Ovary (tissue), 3 donors: ENCODE results near the gene SMG6.

Experiments used
- EP300 ChIP-seq: sonication (generic); formaldehyde crosslinking; IDR thresholded peaks from one replicate; pipeline ENCODE4 v1.6.1; 2017; ENCODE audit warnings: antibody characterized with exemption
- POLR2A ChIP-seq: fragments of 450-650 bp; IDR thresholded peaks from one replicate; pipeline ENCODE4 v1.6.1; 2017; ENCODE audit warnings: antibody characterized with exemption, mild to moderate bottlenecking, moderate library complexity
- TF ChIP-seq, protein P1 (sequence below), 3 donors: fragments of 450-650 bp in 2 of 3; fragments of 200-600 bp in 1 of 3; IDR thresholded peaks; one replicate each; pipeline versions ENCODE4 v1.5.1 to v1.8.0; 2016 to 2022; ENCODE audit warnings: antibody characterized with exemption in 3 of 3, mild to moderate bottlenecking in 1 of 3
- donor health status: DM: no; HTN: no; CAD: no.

DNA sequence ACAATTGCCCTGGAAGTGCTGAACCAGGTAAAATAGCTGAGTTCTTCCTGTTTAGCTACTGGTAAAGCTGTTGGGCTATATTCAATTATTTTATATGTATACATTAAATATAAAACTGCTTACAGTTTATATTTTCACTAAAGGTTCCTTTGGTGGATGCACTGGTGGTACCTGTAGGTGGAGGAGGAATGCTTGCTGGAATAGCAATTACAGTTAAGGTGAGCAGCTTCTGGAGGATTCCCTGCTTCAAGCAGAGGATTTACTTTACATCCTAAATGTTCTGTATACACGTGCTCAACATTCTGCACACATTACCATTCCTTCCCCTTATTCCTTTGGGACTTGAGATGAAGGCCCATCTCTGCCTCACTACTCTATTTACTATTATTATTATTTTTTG is 17.8 kb upstream of the SMG6 start:
- TF ChIP-seq POLR2A (no peak), EP300 (no peak)
- TF ChIP-seq, protein P1, sequence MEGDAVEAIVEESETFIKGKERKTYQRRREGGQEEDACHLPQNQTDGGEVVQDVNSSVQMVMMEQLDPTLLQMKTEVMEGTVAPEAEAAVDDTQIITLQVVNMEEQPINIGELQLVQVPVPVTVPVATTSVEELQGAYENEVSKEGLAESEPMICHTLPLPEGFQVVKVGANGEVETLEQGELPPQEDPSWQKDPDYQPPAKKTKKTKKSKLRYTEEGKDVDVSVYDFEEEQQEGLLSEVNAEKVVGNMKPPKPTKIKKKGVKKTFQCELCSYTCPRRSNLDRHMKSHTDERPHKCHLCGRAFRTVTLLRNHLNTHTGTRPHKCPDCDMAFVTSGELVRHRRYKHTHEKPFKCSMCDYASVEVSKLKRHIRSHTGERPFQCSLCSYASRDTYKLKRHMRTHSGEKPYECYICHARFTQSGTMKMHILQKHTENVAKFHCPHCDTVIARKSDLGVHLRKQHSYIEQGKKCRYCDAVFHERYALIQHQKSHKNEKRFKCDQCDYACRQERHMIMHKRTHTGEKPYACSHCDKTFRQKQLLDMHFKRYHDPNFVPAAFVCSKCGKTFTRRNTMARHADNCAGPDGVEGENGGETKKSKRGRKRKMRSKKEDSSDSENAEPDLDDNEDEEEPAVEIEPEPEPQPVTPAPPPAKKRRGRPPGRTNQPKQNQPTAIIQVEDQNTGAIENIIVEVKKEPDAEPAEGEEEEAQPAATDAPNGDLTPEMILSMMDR (IDR thresholded peaks at IDR 0.05) = no peak
